SKM-1 (cell line): ENCODE data around the gene EXOC3.
"Not testable (repeated sequence)": the region's sequence is repeated elsewhere in the genome, so short reads cannot be mapped to it uniquely, and the experiment has no call there.

Experiments used
- DNase-seq: peaks from one replicate; lab custom pipeline; 2025; ENCODE audit not compliant: unreplicated experiment; lab: John Stamatoyannopoulos, UW

Gene EXOC3

GRCh38 chr5:442335-443238 is at the start of gene EXOC3:
EXOC3 (plus strand) TSS chr5:443176; CDS start chr5:446206, 3,030 bp downstream.
- DNase-seq, result peak; percentile 45

- no peak for DNase-seq
Observed at GRCh38 chr5:393846-394275, 49.1 kb upstream of the EXOC3 start.

- DNase-seq, result no peak
Observed at GRCh38 chr5:394671-395155, 48.3 kb upstream of the EXOC3 start.

- no peak for DNase-seq
Observed at GRCh38 chr5:395156-395920, 47.6 kb upstream of the EXOC3 start.

GRCh38 chr5:395921-396530 is 47.0 kb upstream of the EXOC3 start:
- DNase-seq, result no peak

GRCh38 chr5:396531-396961 is 46.4 kb upstream of the EXOC3 start:
- DNase-seq, result no peak

GRCh38 chr5:398141-398474 is 44.9 kb upstream of the EXOC3 start:
- not testable (repeated sequence) for DNase-seq

- DNase-seq, result no peak
Observed at GRCh38 chr5:398475-399295, 44.3 kb upstream of the EXOC3 start.

- peak; percentile 89 for DNase-seq
Observed at GRCh38 chr5:399296-400281, 43.4 kb upstream of the EXOC3 start.

GRCh38 chr5:400282-401145 is 42.5 kb upstream of the EXOC3 start:
- DNase-seq, result no peak

- DNase-seq, result no peak
Observed at GRCh38 chr5:401146-402034, 41.6 kb upstream of the EXOC3 start.

- DNase-seq, result not testable (repeated sequence)
Observed at GRCh38 chr5:402219-402614, 40.8 kb upstream of the EXOC3 start.

- DNase-seq, result peak; percentile 69
Observed at GRCh38 chr5:402615-403359, 40.2 kb upstream of the EXOC3 start.

GRCh38 chr5:403995-404394 is 39.0 kb upstream of the EXOC3 start:
- DNase-seq, result no peak

- no peak for DNase-seq
Observed at GRCh38 chr5:404666-405241, 38.2 kb upstream of the EXOC3 start.

GRCh38 chr5:405421-405820 is 37.6 kb upstream of the EXOC3 start:
- no peak for DNase-seq
